SK-N-MC (cell line): ENCODE measurements around the gene TIMM50.

Experiments used
- DNase-seq: peaks from one replicate; pipeline ENCODE4 v3.0.0-alpha.2; 2011; ENCODE audit warnings: low read depth, low spot score
- H3K27ac ChIP-seq: fragments of 200-600 bp; sonication (generic); 2 replicates; pipeline ENCODE4 v1.5.1; 2016; ENCODE audit warnings: mixed run types
- H3K36me3 ChIP-seq: fragments of 200-600 bp; sonication (generic); 2 replicates; pipeline ENCODE4 v1.6.1; 2017; ENCODE audit warnings: antibody characterized with exemption, low read length, mixed read lengths; ENCODE audit not compliant: insufficient read depth
- H3K4me3 ChIP-seq: fragments of 200-600 bp; sonication (generic); 2 replicates; pipeline ENCODE4 v1.5.1; 2016
- H3K9ac ChIP-seq: fragments of 200-600 bp; sonication (generic); 2 replicates; pipeline ENCODE4 v1.8.0; 2017; ENCODE audit warnings: mixed run types, mixed read lengths; ENCODE audit not compliant: insufficient read length
- H3K9me3 ChIP-seq: fragments of 200-600 bp; sonication (generic); 2 replicates; pipeline ENCODE4 v1.6.1; 2017; ENCODE audit warnings: low read depth, mild to moderate bottlenecking, antibody characterized with exemption, low read length, moderate library complexity, mixed read lengths
- EZH2 ChIP-seq: fragments of 200-600 bp; sonication (generic); IDR thresholded peaks from one replicate; pipeline ENCODE4 v1.6.1; 2017; ENCODE audit warnings: antibody characterized with exemption
- FOXP2 ChIP-seq: optimal IDR thresholded peaks from 2 replicates; pipeline ENCODE3; 2011; ENCODE audit warnings: mild to moderate bottlenecking, moderate library complexity; ENCODE audit not compliant: insufficient read depth; ENCODE audit errors: extremely low read length, control extremely low read depth
- POLR2AphosphoS5 ChIP-seq: IDR thresholded peaks from 2 replicates; pipeline ENCODE4 v1.6.1; 2012; ENCODE audit warnings: mild to moderate bottlenecking, low read depth, low read length, borderline replicate concordance

The TIMM50 gene

DNA sequence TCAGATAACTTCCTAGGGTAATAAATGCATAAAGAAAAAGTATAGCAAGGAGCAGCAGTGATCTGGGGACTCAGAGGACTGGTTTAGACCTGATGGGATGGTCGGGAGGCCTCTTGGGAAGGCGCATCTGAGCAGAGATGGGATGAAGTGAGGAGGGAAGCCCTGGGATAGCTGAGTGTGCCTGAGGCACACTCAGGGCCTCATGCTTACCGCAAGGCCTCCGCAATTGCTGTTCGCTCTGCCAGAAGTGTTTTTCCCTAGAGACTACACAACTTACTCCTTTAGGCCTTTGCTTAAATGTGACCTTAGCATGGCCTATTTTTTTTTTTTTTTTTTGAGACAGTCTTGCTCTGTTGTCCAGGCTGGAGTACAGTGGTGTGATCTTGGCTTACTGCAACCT, 14.0 kb downstream of the TIMM50 start:
- H3K9me3 ChIP-seq, result no peaks in the 10 kb centered on the region
- H3K36me3 ChIP-seq, result peaks cover 8% of the 10 kb centered on the region; the same call in 1 of the 2 replicates
- no peak for DNase-seq
- H3K9ac ChIP-seq, result no peak overlapping the region
- TF ChIP-seq FOXP2 (no peak), POLR2AphosphoS5 (no peak), EZH2 (no peak)
- H3K4me3 ChIP-seq, result no peak overlapping the region
- no peak overlapping the region for H3K27ac ChIP-seq

GRCh38 chr19:39496063-39496462, 15.4 kb downstream of the TIMM50 start:
- Histone ChIP-seq H3K9ac (no peak overlapping the region), H3K9me3 (no peaks in the 10 kb centered on the region), H3K27ac (no peak overlapping the region), H3K4me3 (no peak overlapping the region), H3K36me3 (no peaks in the 10 kb centered on the region; the same call in 1 of the 2 replicates)
- no peak for DNase-seq
- TF ChIP-seq EZH2, result no peak
- TF ChIP-seq FOXP2, result no peak
- no peak for TF ChIP-seq POLR2AphosphoS5

- no peak for TF ChIP-seq FOXP2
- no peak for TF ChIP-seq POLR2AphosphoS5
- TF ChIP-seq EZH2, result no peak
- no peak for DNase-seq
- no peaks in the 10 kb centered on the region for H3K36me3 ChIP-seq
- peak overlapping the region; percentile 90 for H3K4me3 ChIP-seq
- no peak overlapping the region for H3K9ac ChIP-seq
- H3K9me3 ChIP-seq, result no peaks in the 10 kb centered on the region
- H3K27ac ChIP-seq, result no peak overlapping the region
These were observed 17.0 kb downstream of the TIMM50 start for GRCh38 chr19:39497701-39497995.

DNA sequence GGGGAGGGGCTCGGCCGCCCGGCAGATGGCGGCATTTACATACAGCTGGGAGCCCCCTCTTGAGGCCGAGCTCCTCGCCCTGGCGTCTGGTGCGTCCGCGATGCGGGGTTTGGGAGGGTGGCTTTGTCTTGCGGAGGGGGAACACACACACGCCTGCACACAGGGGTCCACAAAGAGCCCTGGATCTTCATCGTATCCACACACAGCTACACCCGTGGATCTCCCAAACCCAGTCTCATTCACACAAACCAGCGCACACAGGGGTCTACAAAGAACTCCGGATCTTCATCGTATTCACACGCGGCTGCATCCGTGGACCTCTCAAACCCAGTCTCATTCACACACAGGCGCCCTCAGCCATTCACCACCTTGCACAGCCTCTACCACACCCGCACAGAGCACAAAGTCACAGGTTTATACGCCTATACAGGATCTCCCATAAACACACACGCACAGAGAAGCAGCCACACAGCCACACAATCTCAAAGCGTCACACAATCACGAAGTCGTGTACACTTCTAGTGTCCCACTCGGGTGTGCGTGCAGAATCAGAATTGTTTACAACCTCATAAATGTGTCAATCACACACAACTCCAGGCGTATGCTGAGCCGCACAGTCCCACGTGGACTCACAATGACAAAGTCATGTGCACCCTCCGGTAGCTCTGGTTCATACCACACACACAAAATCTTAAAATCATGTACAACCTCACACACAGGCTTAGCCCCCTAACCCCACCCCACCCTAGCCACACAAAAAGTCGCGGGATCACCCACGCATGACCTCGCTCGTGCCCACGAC, 17.6 kb downstream of the TIMM50 start:
- H3K36me3 ChIP-seq, result no peaks in the 10 kb centered on the region
- no peaks in the 10 kb centered on the region for H3K9me3 ChIP-seq
- peak overlapping the region; percentile 68 for H3K9ac ChIP-seq
- H3K4me3 ChIP-seq, result peak overlapping the region; percentile 90
- TF ChIP-seq EZH2 (no peak), POLR2AphosphoS5 (no peak), FOXP2 (no peak)
- no peak overlapping the region for H3K27ac ChIP-seq
- DNase-seq, result no peak

DNA sequence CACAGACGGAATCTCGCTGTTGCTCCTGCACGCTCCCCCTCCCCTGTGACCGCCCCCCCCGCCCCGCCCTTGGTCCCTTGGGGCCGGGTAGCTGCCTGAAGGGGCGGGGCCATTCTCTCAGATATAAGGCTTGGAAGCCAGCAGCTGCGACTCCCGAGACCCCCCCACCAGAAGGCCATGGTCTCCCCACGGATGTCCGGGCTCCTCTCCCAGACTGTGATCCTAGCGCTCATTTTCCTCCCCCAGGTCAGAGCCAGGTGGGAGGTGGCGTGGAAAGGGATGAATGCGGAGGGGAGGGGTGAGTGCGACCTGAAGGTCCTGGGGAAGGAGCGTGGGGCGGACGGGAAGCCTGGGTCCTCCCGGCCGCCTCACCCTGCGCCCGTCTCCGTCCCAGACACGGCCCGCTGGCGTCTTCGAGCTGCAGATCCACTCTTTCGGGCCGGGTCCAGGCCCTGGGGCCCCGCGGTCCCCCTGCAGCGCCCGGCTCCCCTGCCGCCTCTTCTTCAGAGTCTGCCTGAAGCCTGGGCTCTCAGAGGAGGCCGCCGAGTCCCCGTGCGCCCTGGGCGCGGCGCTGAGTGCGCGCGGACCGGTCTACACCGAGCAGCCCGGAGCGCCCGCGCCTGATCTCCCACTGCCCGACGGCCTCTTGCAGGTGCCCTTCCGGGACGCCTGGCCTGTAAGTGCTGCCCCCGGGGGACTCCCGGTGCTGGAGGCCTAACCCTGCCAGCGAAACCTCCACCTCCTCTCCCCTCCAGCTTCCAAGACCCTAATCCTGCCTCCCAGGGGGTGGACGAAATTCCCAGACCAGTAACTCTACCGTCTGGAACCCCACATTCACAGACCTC, 18.4 kb downstream of the TIMM50 start, which contains the start of gene DLL3:
Gene DLL3 (plus strand): TSS at position 150 of the 845 bp plus-strand sequence. CDS start 28 bp downstream, at position 178.
- peak; percentile 47; the same call in 1 of the 2 replicates for TF ChIP-seq POLR2AphosphoS5
- no peak for TF ChIP-seq EZH2
- TF ChIP-seq FOXP2, result no peak
- H3K36me3 ChIP-seq, result no peaks in the 10 kb centered on the region
- no peaks in the 10 kb centered on the region for H3K9me3 ChIP-seq
- H3K4me3 ChIP-seq, result peak within 1 kb of the TSS; percentile 90
- no peak for DNase-seq
- peak within 1 kb of the TSS; percentile 68 for H3K9ac ChIP-seq
- H3K27ac ChIP-seq, result no peak within 1 kb of the TSS

DNA sequence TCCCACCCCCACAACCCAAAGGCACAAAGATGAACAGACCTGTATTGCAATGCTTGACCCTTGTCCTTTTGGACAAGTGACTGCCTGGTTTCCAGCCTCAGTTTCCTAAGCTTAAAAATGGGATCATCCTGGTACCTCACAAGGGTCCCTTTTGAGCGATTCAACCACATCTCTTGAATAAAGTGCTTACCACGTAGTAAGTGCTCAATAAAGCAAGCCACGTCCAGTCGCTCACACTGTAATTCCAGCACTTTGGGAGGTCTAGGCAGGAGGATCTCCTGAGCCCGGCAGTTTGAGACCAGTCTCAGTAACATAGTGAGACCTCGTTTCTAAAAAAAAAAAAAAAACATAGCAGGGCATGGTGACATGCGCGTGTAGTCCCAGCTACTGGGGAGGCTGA, 19.3 kb downstream of the TIMM50 start:
- no peak overlapping the region for H3K9ac ChIP-seq
- no peaks in the 10 kb centered on the region for H3K9me3 ChIP-seq
- no peak for DNase-seq
- TF ChIP-seq FOXP2 (no peak), POLR2AphosphoS5 (no peak), EZH2 (no peak)
- no peak overlapping the region for H3K27ac ChIP-seq
- H3K36me3 ChIP-seq, result no peaks in the 10 kb centered on the region
- H3K4me3 ChIP-seq, result no peak overlapping the region

- no peaks in the 10 kb centered on the region for H3K36me3 ChIP-seq
- no peaks in the 10 kb centered on the region for H3K9me3 ChIP-seq
- H3K27ac ChIP-seq, result no peak overlapping the region
- TF ChIP-seq POLR2AphosphoS5 (no peak), EZH2 (no peak), FOXP2 (no peak)
- no peak for DNase-seq
- no peak overlapping the region for H3K9ac ChIP-seq
- no peak overlapping the region for H3K4me3 ChIP-seq
These were observed 19.9 kb downstream of the TIMM50 start for GRCh38 chr19:39500543-39500942.

DNA sequence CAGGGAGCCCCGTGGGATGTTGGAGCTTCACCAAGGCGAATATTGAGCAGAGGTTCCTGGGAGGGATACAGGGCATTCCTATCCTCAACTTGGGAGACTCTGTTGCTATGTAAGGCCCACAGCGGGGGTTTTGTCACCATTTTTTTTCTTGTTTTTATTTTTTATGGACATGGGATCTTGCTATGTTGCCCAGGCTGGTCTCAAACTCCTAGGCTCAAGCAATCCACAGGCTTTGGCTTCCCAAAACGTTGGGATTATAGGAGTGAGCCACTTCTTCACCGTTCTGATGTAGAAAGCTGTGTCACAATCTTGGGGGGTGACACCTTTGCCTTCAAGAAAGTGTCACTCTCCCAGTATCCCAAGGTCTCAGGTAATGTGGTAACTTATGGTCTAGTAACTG, 20.7 kb downstream of the TIMM50 start:
- H3K4me3 ChIP-seq, result no peak overlapping the region
- no peaks in the 10 kb centered on the region for H3K36me3 ChIP-seq
- TF ChIP-seq FOXP2, result no peak
- no peak for TF ChIP-seq POLR2AphosphoS5
- no peak for TF ChIP-seq EZH2
- no peak overlapping the region for H3K9ac ChIP-seq
- H3K27ac ChIP-seq, result no peak overlapping the region
- H3K9me3 ChIP-seq, result no peaks in the 10 kb centered on the region
- no peak for DNase-seq
